Lung (tissue), 12 donors: ENCODE measurements around the gene DAB1. TPM values are rescaled to one million over a fixed set of nuclear protein-coding genes. Genes with fewer than 3 reads are reported as not detected.

ENCODE experiments used
- ATAC-seq: fragments of 200-7000 bp; cut with Tn5 transposase; one replicate; pipeline ENCODE4 v1.9.1; 2020; ENCODE audit warnings: moderate number of reproducible peaks; ENCODE audit not compliant: insufficient read depth, low FRiP score
- DNase-seq, 3 donors: peaks; one replicate each; pipeline ENCODE4 v3.0.0-alpha.2; 2013 to 2017
- H3K27ac ChIP-seq, 2 donors: one replicate each; pipeline ENCODE4 v1.5.1; 2013; ENCODE audit warnings: mild to moderate bottlenecking in 2 of 2, moderate library complexity in 2 of 2, control low read depth in 1 of 2, inconsistent platforms in 1 of 2, low read depth in 1 of 2, low read length in 1 of 2
- H3K27me3 ChIP-seq, 3 donors: one replicate each; pipeline ENCODE4 v1.5.1; 2013; ENCODE audit warnings: low read length in 2 of 3; ENCODE audit not compliant: control insufficient read depth in 3 of 3, insufficient read depth in 3 of 3
- H3K36me3 ChIP-seq, 4 donors: one replicate each; pipeline ENCODE4 v1.5.1; 2013; ENCODE audit warnings: low read length in 4 of 4, mild to moderate bottlenecking in 1 of 4, moderate library complexity in 1 of 4; ENCODE audit not compliant: control insufficient read depth in 4 of 4, insufficient read depth in 4 of 4
- H3K4me1 ChIP-seq, 5 donors: one replicate each; pipeline ENCODE4 v1.5.1; 2013; ENCODE audit warnings: low read length in 5 of 5, mild to moderate bottlenecking in 2 of 5, moderate library complexity in 1 of 5; ENCODE audit not compliant: control insufficient read depth in 5 of 5, insufficient read depth in 5 of 5
- H3K4me3 ChIP-seq: one replicate; pipeline ENCODE4 v1.5.1; 2013; ENCODE audit warnings: mild to moderate bottlenecking, control low read depth, moderate library complexity
- H3K9ac ChIP-seq, 2 donors: one replicate each; pipeline ENCODE4 v1.5.1; 2013; ENCODE audit warnings: low read length in 2 of 2, control low read depth in 1 of 2; ENCODE audit not compliant: insufficient read depth in 1 of 2
- H3K9me3 ChIP-seq, 4 donors: one replicate each; pipeline ENCODE4 v1.5.1; 2013; ENCODE audit warnings: low read length in 3 of 4, mild to moderate bottlenecking in 1 of 4, moderate library complexity in 1 of 4; ENCODE audit not compliant: control insufficient read depth in 4 of 4, insufficient read depth in 3 of 4
- CTCF ChIP-seq: IDR thresholded peaks from 2 replicates; pipeline ENCODE4 v1.5.1; 2012; ENCODE audit warnings: mild to moderate bottlenecking; ENCODE audit errors: control extremely low read depth, extremely low read depth
- WGBS, 2 donors: extraction: QIAGEN DNeasy Blood & Tissue Kit; methylation state at CpG; one replicate each; pipeline ENCODE4 v1.1.7; 2013; 5-methylcytosine and 5-hydroxymethylcytosine counted together
- polyA plus RNA-seq, 2 donors: library from polyadenylated mRNA; stranded (reverse); fragments of 200-250 nt; gene quantifications; one replicate each; pipeline ENCODE4 v1.2.1, GENCODE V29; 2013
- total RNA-seq, 2 donors: library from RNA; depleted of rRNA in 1 of 2; stranded (reverse); fragments of >200 nt in 1 of 2; gene quantifications; one replicate each; pipeline ENCODE4 v1.2.1, GENCODE V29; 2014 to 2021
- donor health status: control.
- donor health status: control.
- donor health status: Bipolar disorder and iron deficiency.
- donor health status: healthy.
- donor health status: DM: yes; HTN: yes; CAD: no.

The DAB1 gene
- total and polyA plus RNA-seq, 4 donors = 0.06 to 0.77 (median 0.10) TPM

- no peak overlapping the region for H3K4me3 ChIP-seq
- DNase-seq (no peak), ATAC-seq (no peak)
- TF ChIP-seq CTCF = no peak
- H3K36me3 ChIP-seq = no peaks in the 10 kb centered on the region
- no peaks in the 10 kb centered on the region for H3K4me1 ChIP-seq
- H3K9ac ChIP-seq = no peak overlapping the region
- H3K27me3 ChIP-seq = no peaks in the 10 kb centered on the region
- WGBS, 2 donors = 48 to 57% methylated on average over 4 of the region's 4 CpGs
- H3K27ac ChIP-seq = no peak overlapping the region
- no peaks in the 10 kb centered on the region for H3K9me3 ChIP-seq
These were observed 443.7 kb downstream of the DAB1 start for GRCh38 chr1:56979986-56980755.

DNA sequence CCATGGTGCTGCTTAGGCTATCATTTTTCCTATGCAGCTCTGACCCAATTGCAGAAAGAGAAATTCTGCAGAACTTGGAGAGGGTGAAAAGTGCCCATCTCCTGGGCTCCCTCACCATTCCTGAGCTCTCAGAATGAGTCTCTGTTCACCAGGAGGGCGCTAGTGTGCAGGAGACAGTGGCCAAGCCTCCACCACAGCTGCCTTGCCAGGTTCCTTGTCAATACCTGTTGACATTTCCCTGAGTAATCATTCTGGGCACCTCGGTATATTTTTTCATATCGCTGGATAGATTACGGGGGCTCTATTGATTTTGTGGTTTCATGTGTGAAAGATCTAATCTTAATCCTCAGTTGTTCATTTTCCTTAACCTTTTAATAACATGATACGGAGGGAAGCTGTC lies 445.0 kb downstream of the DAB1 start:
- ATAC-seq = no peak
- H3K4me3 ChIP-seq = no peak overlapping the region
- H3K27me3 ChIP-seq = no peaks in the 10 kb centered on the region
- no peaks in the 10 kb centered on the region for H3K36me3 ChIP-seq
- no peak overlapping the region for H3K27ac ChIP-seq
- H3K4me1 ChIP-seq = no peaks in the 10 kb centered on the region
- no peak overlapping the region for H3K9ac ChIP-seq
- no peak for DNase-seq
- WGBS, 2 donors = 82 to 86% methylated on average over 5 of the region's 5 CpGs
- H3K9me3 ChIP-seq = no peaks in the 10 kb centered on the region
- no peak for TF ChIP-seq CTCF

DNA sequence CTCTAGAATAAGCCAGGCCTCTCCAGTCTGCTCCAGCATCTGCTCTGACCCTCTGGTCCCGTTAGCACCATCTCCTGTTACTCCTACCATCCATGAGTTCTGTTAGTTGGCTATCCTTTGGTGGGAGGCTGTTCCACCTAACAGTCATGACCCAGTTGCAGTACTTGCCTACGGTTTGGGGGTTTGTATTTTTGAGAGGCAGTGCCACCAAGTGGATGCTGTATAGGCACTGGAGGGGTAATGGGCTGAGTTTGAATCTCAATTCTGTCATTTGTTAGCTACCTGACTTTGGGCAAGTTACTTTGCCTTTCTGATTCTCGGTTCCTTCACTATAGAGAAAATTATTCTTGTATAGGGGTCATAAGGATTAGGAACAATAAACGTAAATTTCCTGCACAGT lies 445.9 kb downstream of the DAB1 start:
- no peak for DNase-seq
- H3K27ac ChIP-seq = no peak overlapping the region
- 66 to 83% methylated on average over 4 of the region's 4 CpGs for WGBS, 2 donors
- ATAC-seq = no peak
- H3K4me3 ChIP-seq = no peak overlapping the region
- H3K36me3 ChIP-seq = no peaks in the 10 kb centered on the region
- no peaks in the 10 kb centered on the region for H3K9me3 ChIP-seq
- TF ChIP-seq CTCF = no peak
- no peaks in the 10 kb centered on the region for H3K27me3 ChIP-seq
- no peaks in the 10 kb centered on the region for H3K4me1 ChIP-seq
- H3K9ac ChIP-seq = no peak overlapping the region

DNA sequence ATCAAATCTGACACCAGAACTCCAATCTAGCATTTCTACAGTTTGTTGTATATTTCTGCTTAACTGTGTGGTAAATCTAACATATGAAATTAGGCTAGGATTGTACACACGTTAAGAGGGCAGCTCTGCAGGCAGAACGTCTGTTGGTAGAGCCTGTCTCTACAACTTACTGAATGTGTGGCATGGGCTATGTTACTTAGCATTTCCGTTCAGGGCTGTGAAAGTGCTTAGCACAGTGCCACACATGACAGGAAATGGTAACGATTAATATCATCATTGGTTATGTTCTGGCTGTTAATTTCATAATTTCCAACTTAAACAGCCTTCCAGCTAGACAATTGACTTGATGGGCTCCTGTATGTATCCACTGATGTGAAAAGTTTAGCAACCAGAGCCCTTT lies 448.4 kb downstream of the DAB1 start:
- DNase-seq (no peak), ATAC-seq (no peak)
- no peak for TF ChIP-seq CTCF
- 67 to 69% methylated on average over 4 of the region's 4 CpGs for WGBS, 2 donors
- Histone ChIP-seq H3K27ac (no peak overlapping the region), H3K27me3 (no peaks in the 10 kb centered on the region), H3K9ac (no peak overlapping the region), H3K36me3 (no peaks in the 10 kb centered on the region), H3K4me3 (no peak overlapping the region), H3K4me1 (no peaks in the 10 kb centered on the region), H3K9me3 (peaks cover 0 to 2% (median 0%) of the 10 kb centered on the region in 4 donors)
